ENCODE data around the gene HIP1. TPM values are rescaled to one million over a fixed set of nuclear protein-coding genes. Genes with fewer than 3 reads are reported as not detected.

The HIP1 gene
- polyA plus RNA-seq, 1 of the 3 experiments (the other 2 are of a cell fraction), result 11.3 TPM

DNA sequence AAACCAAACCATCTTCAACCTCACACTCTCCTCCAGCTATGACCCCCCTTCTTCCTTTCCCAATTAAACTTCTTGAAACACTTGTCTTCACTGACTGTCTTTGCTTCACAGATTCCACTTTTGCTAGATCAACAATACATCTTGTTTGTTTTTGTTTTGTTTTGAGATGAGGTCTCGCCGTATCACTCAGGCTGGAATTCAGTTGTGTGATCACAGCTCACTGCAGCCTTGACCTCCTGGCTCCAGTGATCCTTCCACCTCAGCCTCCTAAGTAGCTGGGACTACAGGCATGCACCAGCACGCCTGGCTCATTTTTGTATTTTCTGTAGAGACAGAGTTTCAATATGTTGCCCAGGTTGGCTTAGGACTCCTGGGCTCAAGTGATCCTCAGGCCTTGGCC lies 59.7 kb downstream of the HIP1 start:
- Histone ChIP-seq H3K9ac (no peak overlapping the region), H4K20me1 (ENCODE audit: insufficient read depth) (no peaks in the 10 kb centered on the region), H3K4me3 (ENCODE audit: low read depth in 2 of 2, low read length in 1 of 2) (no peak overlapping the region), H2AFZ (ENCODE audit: low read depth) (no peak overlapping the region), H3K4me2 (no peak overlapping the region), H3K9me3 (peaks cover 13% of the 10 kb centered on the region; the same call in 1 of the 2 replicates), H3K79me2 (ENCODE audit: insufficient read depth) (no peaks in the 10 kb centered on the region), H3K27me3 (ENCODE audit: insufficient read depth) (no peaks in the 10 kb centered on the region), H3K9me2 (no peaks in the 10 kb centered on the region), H3K4me1 (ENCODE audit: control insufficient read depth in 1 of 2, insufficient read depth in 2 of 2, low read depth in 1 of 2, low read length in 1 of 2) (no peaks in the 10 kb centered on the region), H3K36me3 (replicated peaks in 1 of 2; ENCODE audit: control insufficient read depth in 1 of 2, insufficient read depth in 2 of 2, low read length in 1 of 2) (no peaks in the 10 kb centered on the region), H3F3A (replicated peaks; ENCODE audit: insufficient read depth) (peaks cover 5% of the 10 kb centered on the region), H3K27ac (ENCODE audit: low read depth in 2 of 2, low read length in 1 of 2) (no peak overlapping the region)
- TF ChIP-seq, protein P1, sequence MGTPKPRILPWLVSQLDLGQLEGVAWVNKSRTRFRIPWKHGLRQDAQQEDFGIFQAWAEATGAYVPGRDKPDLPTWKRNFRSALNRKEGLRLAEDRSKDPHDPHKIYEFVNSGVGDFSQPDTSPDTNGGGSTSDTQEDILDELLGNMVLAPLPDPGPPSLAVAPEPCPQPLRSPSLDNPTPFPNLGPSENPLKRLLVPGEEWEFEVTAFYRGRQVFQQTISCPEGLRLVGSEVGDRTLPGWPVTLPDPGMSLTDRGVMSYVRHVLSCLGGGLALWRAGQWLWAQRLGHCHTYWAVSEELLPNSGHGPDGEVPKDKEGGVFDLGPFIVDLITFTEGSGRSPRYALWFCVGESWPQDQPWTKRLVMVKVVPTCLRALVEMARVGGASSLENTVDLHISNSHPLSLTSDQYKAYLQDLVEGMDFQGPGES (IDR thresholded peaks at IDR 0.05; ENCODE audit: low read depth, low read length), result no peak
- TF ChIP-seq RAD21 (IDR thresholded peaks at IDR 0.05; ENCODE audit: low read length) (no peak), SIN3A (IDR thresholded peaks at IDR 0.05; ENCODE audit: borderline replicate concordance, low read depth, low read length) (no peak), GATA2 (CRISPR knock-in tag; IDR thresholded peaks at IDR 0.05) (no peak), SMC3 (IDR thresholded peaks at IDR 0.05; ENCODE audit: low read depth, low read length) (no peak), MXI1 (IDR thresholded peaks at IDR 0.05; ENCODE audit: low read depth, low read length) (no peak)
- TF ChIP-seq, protein P2, sequence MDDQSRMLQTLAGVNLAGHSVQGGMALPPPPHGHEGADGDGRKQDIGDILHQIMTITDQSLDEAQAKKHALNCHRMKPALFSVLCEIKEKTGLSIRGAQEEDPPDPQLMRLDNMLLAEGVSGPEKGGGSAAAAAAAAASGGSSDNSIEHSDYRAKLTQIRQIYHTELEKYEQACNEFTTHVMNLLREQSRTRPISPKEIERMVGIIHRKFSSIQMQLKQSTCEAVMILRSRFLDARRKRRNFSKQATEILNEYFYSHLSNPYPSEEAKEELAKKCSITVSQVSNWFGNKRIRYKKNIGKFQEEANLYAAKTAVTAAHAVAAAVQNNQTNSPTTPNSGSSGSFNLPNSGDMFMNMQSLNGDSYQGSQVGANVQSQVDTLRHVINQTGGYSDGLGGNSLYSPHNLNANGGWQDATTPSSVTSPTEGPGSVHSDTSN (IDR thresholded peaks at IDR 0.05), result no peak
- TF ChIP-seq, protein P3, sequence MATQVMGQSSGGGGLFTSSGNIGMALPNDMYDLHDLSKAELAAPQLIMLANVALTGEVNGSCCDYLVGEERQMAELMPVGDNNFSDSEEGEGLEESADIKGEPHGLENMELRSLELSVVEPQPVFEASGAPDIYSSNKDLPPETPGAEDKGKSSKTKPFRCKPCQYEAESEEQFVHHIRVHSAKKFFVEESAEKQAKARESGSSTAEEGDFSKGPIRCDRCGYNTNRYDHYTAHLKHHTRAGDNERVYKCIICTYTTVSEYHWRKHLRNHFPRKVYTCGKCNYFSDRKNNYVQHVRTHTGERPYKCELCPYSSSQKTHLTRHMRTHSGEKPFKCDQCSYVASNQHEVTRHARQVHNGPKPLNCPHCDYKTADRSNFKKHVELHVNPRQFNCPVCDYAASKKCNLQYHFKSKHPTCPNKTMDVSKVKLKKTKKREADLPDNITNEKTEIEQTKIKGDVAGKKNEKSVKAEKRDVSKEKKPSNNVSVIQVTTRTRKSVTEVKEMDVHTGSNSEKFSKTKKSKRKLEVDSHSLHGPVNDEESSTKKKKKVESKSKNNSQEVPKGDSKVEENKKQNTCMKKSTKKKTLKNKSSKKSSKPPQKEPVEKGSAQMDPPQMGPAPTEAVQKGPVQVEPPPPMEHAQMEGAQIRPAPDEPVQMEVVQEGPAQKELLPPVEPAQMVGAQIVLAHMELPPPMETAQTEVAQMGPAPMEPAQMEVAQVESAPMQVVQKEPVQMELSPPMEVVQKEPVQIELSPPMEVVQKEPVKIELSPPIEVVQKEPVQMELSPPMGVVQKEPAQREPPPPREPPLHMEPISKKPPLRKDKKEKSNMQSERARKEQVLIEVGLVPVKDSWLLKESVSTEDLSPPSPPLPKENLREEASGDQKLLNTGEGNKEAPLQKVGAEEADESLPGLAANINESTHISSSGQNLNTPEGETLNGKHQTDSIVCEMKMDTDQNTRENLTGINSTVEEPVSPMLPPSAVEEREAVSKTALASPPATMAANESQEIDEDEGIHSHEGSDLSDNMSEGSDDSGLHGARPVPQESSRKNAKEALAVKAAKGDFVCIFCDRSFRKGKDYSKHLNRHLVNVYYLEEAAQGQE (IDR thresholded peaks at IDR 0.05; ENCODE audit: low read depth, low read length), result no peak
- whole genome bisulfite sequencing (ENCODE audit: low lambda C conversion rate), result 86% methylated on average over 3 of the region's 3 CpGs
- no peak for DNase-seq
- POLR2A ChIA-PET, result no interaction called here
- CTCF ChIA-PET, result interaction anchor here (0.7 kb wide), 1 partner anchor 9 kb away, joined by 3 read pairs; no protein-coding TSS in a partner anchor

DNA sequence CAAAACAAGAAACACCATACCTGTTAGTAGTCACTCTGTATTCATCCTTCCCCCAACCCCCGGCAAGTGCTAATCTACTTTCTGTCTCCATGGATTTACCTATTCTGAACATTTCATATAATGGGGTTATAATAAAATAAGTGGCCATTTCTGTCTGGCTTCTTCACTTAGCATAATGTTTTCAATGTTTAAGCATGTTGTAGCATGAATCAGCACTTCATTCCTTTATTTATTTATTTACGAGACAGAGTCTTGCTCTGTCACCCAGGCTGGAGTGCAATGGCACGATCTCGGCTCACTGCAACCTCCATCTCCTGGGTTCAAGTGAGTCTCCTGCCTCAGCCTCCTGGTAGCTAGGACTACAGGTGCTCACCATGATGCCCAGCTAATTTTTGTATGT lies 69.2 kb downstream of the HIP1 start:
- Histone ChIP-seq H3K27me3 (ENCODE audit: insufficient read depth) (no peaks in the 10 kb centered on the region), H3K9me2 (no peaks in the 10 kb centered on the region), H3F3A (replicated peaks; ENCODE audit: insufficient read depth) (peaks cover 7% of the 10 kb centered on the region), H3K27ac (ENCODE audit: low read depth in 2 of 2, low read length in 1 of 2) (no peak overlapping the region), H2AFZ (ENCODE audit: low read depth) (no peak overlapping the region), H3K9ac (no peak overlapping the region), H3K4me1 (ENCODE audit: control insufficient read depth in 1 of 2, insufficient read depth in 2 of 2, low read depth in 1 of 2, low read length in 1 of 2) (no peaks in the 10 kb centered on the region), H3K79me2 (ENCODE audit: insufficient read depth) (no peaks in the 10 kb centered on the region), H3K4me3 (ENCODE audit: low read depth in 2 of 2, low read length in 1 of 2) (no peak overlapping the region), H3K9me3 (0 out of 2 replicates have a peak, but pooled peaks cover under 1% of the 10 kb centered on the region), H4K20me1 (ENCODE audit: insufficient read depth) (no peaks in the 10 kb centered on the region), H3K4me2 (no peak overlapping the region), H3K36me3 (replicated peaks in 1 of 2; ENCODE audit: control insufficient read depth in 1 of 2, insufficient read depth in 2 of 2, low read length in 1 of 2) (no peaks in the 10 kb centered on the region)
- no peak for DNase-seq
- ChIA-PET CTCF (no interaction called here), POLR2A (no interaction called here)
- WGBS (ENCODE audit: low lambda C conversion rate), result 74% methylated on average over 4 of the region's 4 CpGs
- TF ChIP-seq RXRA (IDR thresholded peaks at IDR 0.05; ENCODE audit: borderline replicate concordance, low read depth) (no peak), JUND (IDR thresholded peaks at IDR 0.05) (no peak), MEF2A (IDR thresholded peaks at IDR 0.05; ENCODE audit: borderline replicate concordance, low read depth) (no peak), GATA2 (CRISPR knock-in tag; IDR thresholded peaks at IDR 0.05) (no peak), CHD2 (IDR thresholded peaks at IDR 0.05; ENCODE audit: low read length, partially characterized antibody) (no peak), POLR2AphosphoS5 (IDR thresholded peaks at IDR 0.05; ENCODE audit: low read depth, low read length) (no peak), TAF1 (IDR thresholded peaks at IDR 0.05; ENCODE audit: borderline replicate concordance, low read depth, low read length) (no peak)
- TF ChIP-seq, protein P4, sequence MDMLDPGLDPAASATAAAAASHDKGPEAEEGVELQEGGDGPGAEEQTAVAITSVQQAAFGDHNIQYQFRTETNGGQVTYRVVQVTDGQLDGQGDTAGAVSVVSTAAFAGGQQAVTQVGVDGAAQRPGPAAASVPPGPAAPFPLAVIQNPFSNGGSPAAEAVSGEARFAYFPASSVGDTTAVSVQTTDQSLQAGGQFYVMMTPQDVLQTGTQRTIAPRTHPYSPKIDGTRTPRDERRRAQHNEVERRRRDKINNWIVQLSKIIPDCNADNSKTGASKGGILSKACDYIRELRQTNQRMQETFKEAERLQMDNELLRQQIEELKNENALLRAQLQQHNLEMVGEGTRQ (IDR thresholded peaks at IDR 0.05; ENCODE audit: borderline replicate concordance, low read depth, low read length), result no peak
- TF ChIP-seq, protein P5, sequence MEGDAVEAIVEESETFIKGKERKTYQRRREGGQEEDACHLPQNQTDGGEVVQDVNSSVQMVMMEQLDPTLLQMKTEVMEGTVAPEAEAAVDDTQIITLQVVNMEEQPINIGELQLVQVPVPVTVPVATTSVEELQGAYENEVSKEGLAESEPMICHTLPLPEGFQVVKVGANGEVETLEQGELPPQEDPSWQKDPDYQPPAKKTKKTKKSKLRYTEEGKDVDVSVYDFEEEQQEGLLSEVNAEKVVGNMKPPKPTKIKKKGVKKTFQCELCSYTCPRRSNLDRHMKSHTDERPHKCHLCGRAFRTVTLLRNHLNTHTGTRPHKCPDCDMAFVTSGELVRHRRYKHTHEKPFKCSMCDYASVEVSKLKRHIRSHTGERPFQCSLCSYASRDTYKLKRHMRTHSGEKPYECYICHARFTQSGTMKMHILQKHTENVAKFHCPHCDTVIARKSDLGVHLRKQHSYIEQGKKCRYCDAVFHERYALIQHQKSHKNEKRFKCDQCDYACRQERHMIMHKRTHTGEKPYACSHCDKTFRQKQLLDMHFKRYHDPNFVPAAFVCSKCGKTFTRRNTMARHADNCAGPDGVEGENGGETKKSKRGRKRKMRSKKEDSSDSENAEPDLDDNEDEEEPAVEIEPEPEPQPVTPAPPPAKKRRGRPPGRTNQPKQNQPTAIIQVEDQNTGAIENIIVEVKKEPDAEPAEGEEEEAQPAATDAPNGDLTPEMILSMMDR (IDR thresholded peaks at IDR 0.05), result no peak
- TF ChIP-seq, protein P6, sequence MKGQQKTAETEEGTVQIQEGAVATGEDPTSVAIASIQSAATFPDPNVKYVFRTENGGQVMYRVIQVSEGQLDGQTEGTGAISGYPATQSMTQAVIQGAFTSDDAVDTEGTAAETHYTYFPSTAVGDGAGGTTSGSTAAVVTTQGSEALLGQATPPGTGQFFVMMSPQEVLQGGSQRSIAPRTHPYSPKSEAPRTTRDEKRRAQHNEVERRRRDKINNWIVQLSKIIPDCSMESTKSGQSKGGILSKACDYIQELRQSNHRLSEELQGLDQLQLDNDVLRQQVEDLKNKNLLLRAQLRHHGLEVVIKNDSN (IDR thresholded peaks at IDR 0.05; ENCODE audit: borderline replicate concordance, low read depth), result no peak
